GM18526 (cell line): ENCODE data around the gene PID1.

Source experiments
- POLR2A ChIP-seq: IDR thresholded peaks from 3 replicates; pipeline ENCODE4 v1.6.1; 2011; ENCODE audit not compliant: insufficient read length; ENCODE audit errors: extremely low read depth

Gene PID1

GRCh38 chr2:229237270-229237669 is 33.8 kb downstream of the PID1 start:
- no peak for TF ChIP-seq POLR2A

DNA sequence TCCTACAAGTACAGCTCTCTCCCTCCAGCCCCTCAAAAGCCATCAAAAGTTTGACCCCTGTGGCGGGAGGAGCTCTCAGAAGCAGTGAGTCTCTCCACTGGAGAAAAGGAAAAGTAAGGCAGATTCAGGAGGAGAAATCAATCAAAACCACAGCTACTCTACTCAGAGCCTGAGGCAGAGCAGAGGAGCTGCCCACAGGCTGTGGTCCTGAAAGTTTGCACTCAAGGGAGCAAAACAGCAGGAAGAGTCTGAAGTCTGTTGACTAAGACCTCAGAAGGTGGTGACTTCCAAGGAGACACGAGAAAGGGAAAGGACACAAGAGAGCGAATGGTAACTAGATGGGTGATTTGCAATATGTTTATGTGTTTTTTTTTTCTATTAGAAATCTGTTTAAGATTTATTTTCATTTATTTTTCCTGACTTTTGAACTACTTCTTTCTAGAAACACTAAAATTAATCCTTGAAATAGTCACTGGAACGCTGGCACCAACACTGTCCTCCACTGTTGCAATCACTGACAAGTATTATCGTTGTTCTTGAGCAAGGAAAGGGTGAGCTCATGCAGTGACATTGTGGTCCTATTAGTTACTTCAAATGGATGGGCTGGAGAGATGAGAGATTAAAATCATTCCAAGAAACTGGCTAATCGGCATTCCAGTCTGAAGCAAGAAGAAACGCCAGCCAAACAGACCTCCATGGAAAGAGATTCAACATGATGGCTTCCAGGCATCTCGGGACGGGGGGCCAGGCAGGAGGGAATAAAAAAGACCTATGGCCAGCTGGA is 35.8 kb downstream of the PID1 start:
- TF ChIP-seq POLR2A, result no peak

- TF ChIP-seq POLR2A, result no peak
Measured at GRCh38 chr2:229231885-229232284, 39.2 kb downstream of the PID1 start.

DNA sequence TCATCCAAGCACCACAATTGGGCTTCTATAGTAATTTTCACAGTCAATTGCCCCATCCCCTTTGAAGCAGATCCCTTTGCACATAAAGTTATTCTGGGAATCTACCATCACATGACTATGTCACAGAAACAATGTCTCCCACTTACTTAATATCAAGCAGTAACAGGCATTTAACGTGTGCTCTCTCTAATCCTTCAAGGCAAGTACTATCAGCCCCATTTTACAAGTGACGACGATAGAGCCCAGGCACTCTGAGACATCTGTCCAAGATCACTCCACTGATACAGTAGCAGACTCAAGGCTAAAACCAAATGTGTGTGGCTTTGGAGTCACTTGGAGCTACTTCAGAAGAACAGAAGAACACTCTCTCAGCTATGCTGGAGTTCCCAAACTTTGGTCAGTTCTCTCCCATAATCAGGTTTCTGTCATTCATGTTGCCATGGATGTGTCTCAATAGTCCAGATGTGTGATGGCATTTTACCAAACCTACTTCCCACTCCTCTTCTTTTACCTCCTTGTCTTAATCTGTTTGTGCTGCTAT is 39.7 kb downstream of the PID1 start:
- no peak for TF ChIP-seq POLR2A

DNA sequence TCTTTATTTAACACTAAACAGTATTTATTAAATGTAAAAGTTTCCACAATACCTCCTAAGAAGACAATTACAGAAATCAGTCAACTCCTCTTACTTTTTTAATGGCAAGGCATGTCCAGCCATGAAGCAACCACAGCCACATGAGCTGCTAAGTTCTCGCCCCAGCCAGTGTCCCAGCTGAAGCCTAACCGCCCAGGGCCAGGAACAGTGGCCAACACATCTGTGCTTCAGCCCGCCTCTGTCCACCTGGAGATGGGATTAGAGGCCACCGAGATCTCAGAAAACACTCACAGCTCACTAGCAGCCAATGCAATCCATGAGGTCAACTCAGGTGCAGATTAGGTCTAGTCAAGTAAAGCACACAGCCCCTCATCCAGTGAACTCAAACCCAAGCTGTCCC is 40.2 kb downstream of the PID1 start:
- TF ChIP-seq POLR2A, result no peak

DNA sequence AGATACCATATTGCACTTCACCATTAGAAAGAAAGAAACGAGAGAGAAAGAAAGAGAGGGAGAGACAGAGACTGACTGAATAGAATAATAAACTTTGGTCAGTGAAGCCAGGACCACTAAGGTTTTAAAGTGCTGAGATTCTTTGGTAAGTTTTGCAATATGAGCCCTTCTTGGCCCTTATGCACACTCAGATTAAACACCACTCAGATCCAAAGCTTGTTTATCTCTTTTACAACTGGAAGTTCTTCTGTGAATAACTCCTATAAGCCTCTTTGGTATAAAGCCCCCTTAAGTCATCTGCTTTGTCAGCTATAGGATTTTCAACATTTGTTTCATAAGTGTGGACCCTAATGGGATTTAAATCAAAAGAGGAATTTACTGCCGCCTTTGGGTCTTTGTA is 40.8 kb downstream of the PID1 start:
- TF ChIP-seq POLR2A, result no peak

DNA sequence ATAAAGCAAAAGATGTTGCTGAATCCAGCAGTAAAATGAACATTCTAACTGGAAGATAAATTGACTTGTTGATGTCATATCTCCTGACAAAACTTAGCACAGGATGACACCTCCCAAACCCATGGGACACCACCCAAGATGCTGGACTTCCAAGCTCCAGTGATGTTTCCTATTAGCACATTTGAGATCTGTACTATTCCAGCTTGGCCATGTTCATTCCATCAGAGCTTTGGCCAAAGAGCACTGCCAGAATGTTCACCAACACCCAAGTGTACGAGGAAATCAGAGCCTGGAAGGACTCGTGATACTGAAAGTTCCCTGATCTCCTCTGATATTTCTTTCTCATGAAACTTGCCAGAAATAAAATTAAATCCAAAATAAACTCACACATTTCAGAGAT is 44.7 kb downstream of the PID1 start:
- TF ChIP-seq POLR2A, result no peak

DNA sequence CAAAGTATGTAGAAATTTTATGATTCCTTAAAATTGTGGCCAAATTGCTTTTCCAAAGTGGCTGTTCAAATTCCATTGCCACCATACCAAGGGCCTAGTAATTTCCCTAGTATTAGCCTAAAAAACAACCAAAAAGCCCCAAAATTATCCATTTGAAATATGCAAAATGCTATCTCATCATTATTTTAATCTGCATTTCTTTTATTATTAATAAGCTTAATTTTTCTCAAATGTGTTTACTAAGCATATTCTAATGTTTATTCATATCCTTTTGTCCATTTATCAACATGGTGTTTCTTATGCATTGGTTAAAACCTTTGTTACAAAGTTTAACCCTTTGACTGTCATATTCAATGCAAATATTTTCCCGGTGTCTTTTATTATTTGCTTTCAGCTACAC is 48.0 kb downstream of the PID1 start:
- TF ChIP-seq POLR2A, result no peak

- no peak for TF ChIP-seq POLR2A
Measured at GRCh38 chr2:229221641-229222040, 49.4 kb downstream of the PID1 start.

DNA sequence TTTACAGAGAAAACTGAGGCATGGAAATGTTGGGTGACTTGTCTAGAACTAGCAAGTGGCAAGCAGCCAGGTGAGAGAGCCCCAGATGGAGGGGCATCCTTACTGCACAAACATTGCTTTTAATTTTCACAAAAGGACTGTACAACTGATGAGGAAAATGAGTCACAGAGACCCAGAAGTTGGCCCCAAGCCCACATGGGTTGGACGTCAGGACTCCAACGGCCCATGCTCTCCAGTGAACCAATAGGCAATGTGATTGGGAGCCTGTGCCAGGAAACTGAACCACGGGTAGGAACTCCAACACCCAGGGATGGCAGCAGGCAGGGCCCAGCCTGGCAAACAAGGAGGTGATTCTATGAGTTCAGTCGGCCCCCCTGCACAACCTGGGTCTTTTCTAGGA is 50.8 kb downstream of the PID1 start:
- TF ChIP-seq POLR2A, result no peak

DNA sequence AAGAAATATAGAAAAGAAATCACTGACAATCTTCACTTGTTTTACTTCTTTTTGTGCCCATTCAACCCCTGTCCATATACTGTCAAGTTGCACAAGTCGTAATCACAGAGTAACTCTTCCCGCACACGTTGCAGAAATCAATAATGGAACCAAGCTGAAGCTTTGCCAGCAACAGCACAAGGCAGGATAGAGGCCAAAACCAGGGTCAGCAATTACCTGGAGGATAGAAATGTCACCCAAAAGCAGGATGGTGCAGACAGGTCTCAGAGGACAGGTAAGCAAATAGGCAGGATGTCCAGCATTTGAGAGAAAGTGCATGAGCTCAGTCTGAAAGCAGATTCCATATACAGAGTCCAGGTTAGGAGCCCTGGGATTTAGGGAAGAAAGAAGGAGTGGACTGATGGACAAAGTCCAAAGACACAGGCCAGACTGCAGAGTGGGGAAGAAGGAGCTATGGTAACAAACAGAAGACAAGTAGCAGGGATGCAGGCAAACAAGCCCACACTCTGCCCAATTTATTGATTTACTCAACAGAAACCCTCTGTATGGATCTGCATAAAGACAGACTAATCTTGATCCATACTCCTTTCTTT is 52.7 kb downstream of the PID1 start:
- TF ChIP-seq POLR2A, result no peak

DNA sequence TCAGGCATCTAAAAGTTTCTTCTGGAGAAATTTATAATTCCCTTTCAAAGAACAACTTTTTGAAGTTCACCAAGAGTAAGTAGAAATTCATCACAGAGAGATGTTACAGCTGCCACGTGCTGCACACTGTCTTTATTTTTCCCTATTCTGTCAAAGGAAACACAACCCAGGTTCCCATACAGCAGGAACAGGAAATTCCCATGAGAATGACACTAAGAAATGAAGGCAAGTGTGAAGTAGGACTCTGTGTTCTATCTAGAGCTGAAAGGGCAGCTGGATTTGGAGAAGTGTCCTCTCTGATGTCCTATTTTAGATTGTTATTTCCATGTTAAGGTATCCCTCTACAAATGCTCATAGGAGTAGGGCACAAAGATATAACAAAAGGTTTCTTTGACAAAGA is 58.8 kb downstream of the PID1 start:
- TF ChIP-seq POLR2A, result no peak

GRCh38 chr2:229210641-229211040 is 60.4 kb downstream of the PID1 start:
- TF ChIP-seq POLR2A, result no peak

- no peak for TF ChIP-seq POLR2A
Measured at GRCh38 chr2:229206548-229206947, 64.5 kb downstream of the PID1 start.

- TF ChIP-seq POLR2A, result no peak
Measured at GRCh38 chr2:229205704-229206103, 65.4 kb downstream of the PID1 start.

DNA sequence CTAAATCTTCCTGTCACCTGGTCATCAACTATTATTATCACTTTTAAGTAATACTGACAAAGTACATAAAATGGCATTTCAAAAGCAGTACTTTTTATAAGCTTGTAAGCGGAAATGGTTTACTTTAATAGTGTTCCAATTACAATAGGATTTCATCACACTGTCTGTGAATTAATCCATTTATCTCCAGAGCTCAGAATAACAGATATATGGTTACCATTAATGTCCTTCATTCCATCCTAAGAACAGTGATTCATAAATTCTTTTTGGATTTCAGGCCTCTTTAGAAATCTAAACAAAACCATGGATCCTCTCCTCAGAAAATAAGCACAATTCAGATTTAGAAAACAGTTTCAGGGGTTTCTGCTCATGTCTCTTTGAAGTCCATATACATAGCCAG is 68.4 kb downstream of the PID1 start:
- no peak for TF ChIP-seq POLR2A

DNA sequence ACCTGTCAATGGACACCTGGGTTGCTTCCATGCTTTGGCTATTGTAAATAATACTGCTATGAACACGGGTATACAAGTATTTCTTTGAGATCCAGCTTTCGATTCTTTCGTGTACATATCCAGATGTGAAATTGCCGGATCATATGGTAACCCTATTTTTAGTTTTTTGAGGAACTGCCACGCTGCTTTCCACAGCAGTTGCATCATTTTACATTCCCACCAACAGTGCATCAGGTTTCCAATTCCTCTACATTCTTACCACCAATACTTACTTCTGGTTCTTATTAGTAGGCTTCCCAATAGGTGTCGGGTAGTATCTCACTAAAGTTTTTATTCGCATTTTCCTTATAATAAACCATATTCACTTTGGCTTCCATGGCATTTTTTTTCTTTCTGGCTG is 69.6 kb downstream of the PID1 start:
- TF ChIP-seq POLR2A, result no peak

DNA sequence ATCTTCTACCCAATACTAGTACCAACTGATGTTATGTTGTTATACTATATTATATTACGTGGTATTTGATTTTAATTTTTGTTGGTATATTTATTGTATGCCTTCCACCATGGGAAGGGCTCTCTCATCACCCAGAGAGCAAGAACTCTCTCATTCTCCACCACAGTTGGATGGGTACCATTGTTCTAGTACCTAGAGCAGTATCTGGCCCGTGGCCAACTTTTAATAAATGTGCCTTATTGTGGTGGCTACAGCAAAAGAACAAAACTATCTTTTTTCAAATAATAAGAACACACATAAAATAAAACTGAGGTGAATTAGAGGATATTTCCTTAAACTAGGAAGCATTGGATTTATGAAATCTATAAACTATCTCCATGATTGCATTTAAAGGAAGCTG is 71.8 kb downstream of the PID1 start:
- TF ChIP-seq POLR2A, result no peak

DNA sequence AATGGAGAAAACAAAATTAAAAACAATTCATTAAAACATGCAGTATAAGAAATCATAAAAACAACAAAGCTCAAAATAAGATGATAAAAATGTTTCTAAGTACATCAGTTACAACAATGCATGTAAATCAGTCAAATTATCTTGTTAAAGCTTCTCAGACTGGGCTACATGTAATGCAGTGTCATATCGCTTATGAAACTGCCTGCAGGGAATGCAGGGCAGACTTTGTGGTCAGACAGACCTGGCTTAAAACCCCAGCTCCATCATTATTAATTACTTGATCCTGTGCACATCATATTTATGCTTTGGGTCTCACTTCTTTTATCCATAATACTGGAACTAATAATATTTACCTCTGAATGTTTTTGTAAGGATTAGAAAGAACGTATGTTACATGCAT is 74.6 kb downstream of the PID1 start:
- TF ChIP-seq POLR2A, result no peak
